HG02970 (cell line): ENCODE results near the gene LEO1.
A peak's percentile ranks its signal among the peaks of the same experiment; 100 is the strongest.
"Not testable (repeated sequence)": the region's sequence is repeated elsewhere in the genome, so short reads cannot be mapped to it uniquely, and the experiment has no call there.

Experiments used
- ATAC-seq: cut with Tn5 transposase; IDR thresholded peaks from one replicate; pipeline ENCODE4 v1.9.1; 2021; ENCODE audit warnings: mild to moderate bottlenecking, moderate library complexity, moderate number of reproducible peaks; ENCODE audit not compliant: unreplicated experiment, low FRiP score

Gene LEO1

GRCh38 chr15:52004806-52005205 is 33.2 kb upstream of the LEO1 start:
- no peak for ATAC-seq

- ATAC-seq = no peak
These were observed 32.1 kb upstream of the LEO1 start for GRCh38 chr15:52003710-52004109.

- not testable (repeated sequence) for ATAC-seq
These were observed 31.5 kb upstream of the LEO1 start for GRCh38 chr15:52003089-52003488.

- ATAC-seq = no peak
These were observed 30.8 kb upstream of the LEO1 start for GRCh38 chr15:52002351-52002750.

- ATAC-seq = no peak
These were observed 21.4 kb upstream of the LEO1 start for GRCh38 chr15:51992953-51993352.

GRCh38 chr15:51991141-51991540 is 19.6 kb upstream of the LEO1 start:
- ATAC-seq = no peak

GRCh38 chr15:51982770-51983103 is 11.2 kb upstream of the LEO1 start:
- ATAC-seq = no peak

GRCh38 chr15:51982013-51982769 is 10.6 kb upstream of the LEO1 start:
- peak; percentile 77 for ATAC-seq

GRCh38 chr15:51973775-51974174 is 2.2 kb upstream of the LEO1 start:
- no peak for ATAC-seq

- no peak for ATAC-seq
These were observed 1.6 kb upstream of the LEO1 start for GRCh38 chr15:51973220-51973619.

- peak; percentile 10 for ATAC-seq
These were observed 575 bp downstream of the LEO1 start for GRCh38 chr15:51971032-51971374.

- no peak for ATAC-seq
These were observed 1.3 kb downstream of the LEO1 start for GRCh38 chr15:51970132-51970817.

- no peak for ATAC-seq
These were observed 1.9 kb downstream of the LEO1 start for GRCh38 chr15:51969728-51970127.

- no peak for ATAC-seq
These were observed 4.0 kb downstream of the LEO1 start for GRCh38 chr15:51967583-51967982.

GRCh38 chr15:51966192-51966591 is 5.4 kb downstream of the LEO1 start:
- ATAC-seq = no peak

- ATAC-seq = no peak
These were observed 5.9 kb downstream of the LEO1 start for GRCh38 chr15:51965691-51966090.

- no peak for ATAC-seq
These were observed 16.1 kb downstream of the LEO1 start for GRCh38 chr15:51955504-51955903.

- ATAC-seq = no peak
These were observed 18.8 kb downstream of the LEO1 start for GRCh38 chr15:51952805-51953204.

GRCh38 chr15:51947124-51947523 is 24.5 kb downstream of the LEO1 start:
- ATAC-seq = no peak

- ATAC-seq = no peak
These were observed 32.4 kb downstream of the LEO1 start for GRCh38 chr15:51939216-51939615.

GRCh38 chr15:51938286-51938685 is 33.3 kb downstream of the LEO1 start:
- ATAC-seq = no peak

GRCh38 chr15:51936105-51936478 is 35.5 kb downstream of the LEO1 start:
- ATAC-seq = no peak
